ENCODE measurements around the gene INTS1.

- TF ChIP-seq, protein P1, sequence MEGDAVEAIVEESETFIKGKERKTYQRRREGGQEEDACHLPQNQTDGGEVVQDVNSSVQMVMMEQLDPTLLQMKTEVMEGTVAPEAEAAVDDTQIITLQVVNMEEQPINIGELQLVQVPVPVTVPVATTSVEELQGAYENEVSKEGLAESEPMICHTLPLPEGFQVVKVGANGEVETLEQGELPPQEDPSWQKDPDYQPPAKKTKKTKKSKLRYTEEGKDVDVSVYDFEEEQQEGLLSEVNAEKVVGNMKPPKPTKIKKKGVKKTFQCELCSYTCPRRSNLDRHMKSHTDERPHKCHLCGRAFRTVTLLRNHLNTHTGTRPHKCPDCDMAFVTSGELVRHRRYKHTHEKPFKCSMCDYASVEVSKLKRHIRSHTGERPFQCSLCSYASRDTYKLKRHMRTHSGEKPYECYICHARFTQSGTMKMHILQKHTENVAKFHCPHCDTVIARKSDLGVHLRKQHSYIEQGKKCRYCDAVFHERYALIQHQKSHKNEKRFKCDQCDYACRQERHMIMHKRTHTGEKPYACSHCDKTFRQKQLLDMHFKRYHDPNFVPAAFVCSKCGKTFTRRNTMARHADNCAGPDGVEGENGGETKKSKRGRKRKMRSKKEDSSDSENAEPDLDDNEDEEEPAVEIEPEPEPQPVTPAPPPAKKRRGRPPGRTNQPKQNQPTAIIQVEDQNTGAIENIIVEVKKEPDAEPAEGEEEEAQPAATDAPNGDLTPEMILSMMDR (IDR thresholded peaks at IDR 0.05; ENCODE audit: poor library complexity), result no peak
- no peak for TF ChIP-seq EZH2phosphoT487 (IDR thresholded peaks at IDR 0.05; ENCODE audit: low read depth, severe bottlenecking, unreplicated experiment)
- TF ChIP-seq EZH2 (IDR thresholded peaks at IDR 0.05; ENCODE audit: borderline replicate concordance), result no peak
Measured at GRCh38 chr7:1502845-1503244, 1.3 kb downstream of the INTS1 start.

All from hepatocyte (in vitro differentiated cells).